Measurements from ENCODE around the gene RMND5A.

- TF ChIP-seq CTCF (tag by site-specific recombination; IDR thresholded peaks at IDR 0.05) (no peak), ZNF184 (tag by site-specific recombination; IDR thresholded peaks at IDR 0.05) (no peak), ZBTB10 (tag by site-specific recombination; IDR thresholded peaks at IDR 0.05) (no peak), KLF1 (tag by site-specific recombination; IDR thresholded peaks at IDR 0.05) (no peak), ZNF585B (tag by site-specific recombination; IDR thresholded peaks at IDR 0.05) (no peak), TSHZ1 (tag by site-specific recombination; IDR thresholded peaks at IDR 0.05; ENCODE audit: borderline replicate concordance) (no peak)
These were observed 13.9 kb upstream of the RMND5A start for GRCh38 chr2:86706220-86706619.
